HepG2 (cell line): ENCODE data around the gene TACC2. TPM values are rescaled to one million over a fixed set of nuclear protein-coding genes. Genes with fewer than 3 reads are reported as not detected.
A peak's percentile ranks its signal among the peaks of the same experiment; 100 is the strongest.

ENCODE experiments used
- DMAP1 ChIP-seq: IDR thresholded peaks from 2 replicates; pipeline ENCODE4 v1.6.1; 2016
- GABPB1 ChIP-seq: IDR thresholded peaks from 2 replicates; pipeline ENCODE4 v1.6.1; 2016; ENCODE audit warnings: mild to moderate bottlenecking, missing genetic modification reagents, moderate library complexity, missing compliant biosample characterization
- GMEB1 ChIP-seq: sonication (generic); formaldehyde crosslinking; IDR thresholded peaks from 2 replicates; pipeline ENCODE4 v1.5.1; 2020; ENCODE audit warnings: missing genetic modification reagents, mild to moderate bottlenecking, borderline replicate concordance
- HES4 ChIP-seq: sonication (generic); formaldehyde crosslinking; IDR thresholded peaks from 2 replicates; pipeline ENCODE4 v1.9.0; 2021; ENCODE audit warnings: mild to moderate bottlenecking, missing genetic modification reagents, borderline replicate concordance
- HNF4G ChIP-seq, 2 experiments: sonication (generic) in 1 of 2; formaldehyde crosslinking in 1 of 2; IDR thresholded peaks; 2 replicates each; pipeline versions ENCODE4 v1.4.0 to v1.6.1; 2011 to 2020; ENCODE audit warnings: borderline replicate concordance in 2 of 2, low read depth in 2 of 2, mild to moderate bottlenecking in 2 of 2, low read length in 1 of 2, missing genetic modification reagents in 1 of 2, moderate library complexity in 1 of 2
- MXD4 ChIP-seq: IDR thresholded peaks from 2 replicates; pipeline ENCODE4 v1.6.1; 2016; ENCODE audit warnings: mild to moderate bottlenecking, missing biosample characterization, missing genetic modification reagents
- REPIN1 ChIP-seq: sonication (generic); formaldehyde crosslinking; IDR thresholded peaks from 2 replicates; pipeline ENCODE4 v1.8.0; 2022; ENCODE audit warnings: missing genetic modification reagents, low read depth, mild to moderate bottlenecking, borderline replicate concordance
- SIN3A ChIP-seq: IDR thresholded peaks from 2 replicates; pipeline ENCODE4 v1.6.1; 2011; ENCODE audit warnings: low read depth, mild to moderate bottlenecking, control low read depth, low read length, borderline replicate concordance
- ZNF12 ChIP-seq: sonication (generic); formaldehyde crosslinking; IDR thresholded peaks from 2 replicates; pipeline ENCODE4 v1.5.0; 2020; ENCODE audit warnings: missing genetic modification reagents
- ZNF431 ChIP-seq: sonication (generic); formaldehyde crosslinking; IDR thresholded peaks from 2 replicates; pipeline ENCODE4 v1.9.0; 2022; ENCODE audit warnings: missing genetic modification reagents, low read depth, mild to moderate bottlenecking, borderline replicate concordance
- ZNF747 ChIP-seq: sonication (generic); formaldehyde crosslinking; IDR thresholded peaks from 2 replicates; pipeline ENCODE4 v1.8.1; 2023; ENCODE audit warnings: missing genetic modification reagents, mild to moderate bottlenecking, borderline replicate concordance
- ZNF749 ChIP-seq: sonication (generic); formaldehyde crosslinking; IDR thresholded peaks from 2 replicates; pipeline ENCODE4 v1.8.0; 2022; ENCODE audit warnings: mild to moderate bottlenecking, missing genetic modification reagents, moderate library complexity, borderline replicate concordance
- polyA plus RNA-seq, 8 experiments: library from polyadenylated mRNA; depleted of rRNA in 3 of 8; stranded (reverse) in 7 of 8; unstranded in 1 of 8; fragments of >200 nt; fragmentation: Illumina TruSeq in 4 of 8; extraction: Trizol in 4 of 8; gene quantifications; 2 replicates each; pipeline versions ENCODE4 v1.2.1 to v1.2.3, GENCODE V29; 2011 to 2016; ENCODE audit warnings: low read depth in 4 of 8, missing spikeins in 1 of 8, mixed read lengths in 1 of 8; ENCODE audit not compliant: insufficient read depth in 1 of 8
- total RNA-seq, 5 experiments: library from RNA; depleted of rRNA; stranded (reverse); fragments of >200 nt; fragmentation: Illumina TruSeq; extraction: Trizol; gene quantifications; 2 replicates each; pipeline ENCODE4 v1.2.3, GENCODE V29; 2016; ENCODE audit warnings: low read depth in 1 of 5
- TF ChIP-seq, protein P1 (sequence below): sonication (generic); formaldehyde crosslinking; IDR thresholded peaks from 2 replicates; pipeline ENCODE4 v1.4.0; 2020; ENCODE audit warnings: mild to moderate bottlenecking, missing genetic modification reagents, borderline replicate concordance
- TF ChIP-seq, protein P2 (sequence below): sonication (generic); formaldehyde crosslinking; IDR thresholded peaks from 2 replicates; pipeline ENCODE4 v1.5.0; 2020; ENCODE audit warnings: mild to moderate bottlenecking, missing genetic modification reagents, borderline replicate concordance
- TF ChIP-seq, protein P3 (sequence below): sonication (generic); formaldehyde crosslinking; IDR thresholded peaks from 2 replicates; pipeline ENCODE4 v1.4.0; 2020; ENCODE audit warnings: missing genetic modification reagents, borderline replicate concordance

Gene TACC2
- total and polyA plus RNA-seq, 2 of the 13 experiments (the other 11 are each of a cell fraction or from before 2014, with no cell fraction given): 11.8 to 16.0 TPM

- TF ChIP-seq, protein P1, sequence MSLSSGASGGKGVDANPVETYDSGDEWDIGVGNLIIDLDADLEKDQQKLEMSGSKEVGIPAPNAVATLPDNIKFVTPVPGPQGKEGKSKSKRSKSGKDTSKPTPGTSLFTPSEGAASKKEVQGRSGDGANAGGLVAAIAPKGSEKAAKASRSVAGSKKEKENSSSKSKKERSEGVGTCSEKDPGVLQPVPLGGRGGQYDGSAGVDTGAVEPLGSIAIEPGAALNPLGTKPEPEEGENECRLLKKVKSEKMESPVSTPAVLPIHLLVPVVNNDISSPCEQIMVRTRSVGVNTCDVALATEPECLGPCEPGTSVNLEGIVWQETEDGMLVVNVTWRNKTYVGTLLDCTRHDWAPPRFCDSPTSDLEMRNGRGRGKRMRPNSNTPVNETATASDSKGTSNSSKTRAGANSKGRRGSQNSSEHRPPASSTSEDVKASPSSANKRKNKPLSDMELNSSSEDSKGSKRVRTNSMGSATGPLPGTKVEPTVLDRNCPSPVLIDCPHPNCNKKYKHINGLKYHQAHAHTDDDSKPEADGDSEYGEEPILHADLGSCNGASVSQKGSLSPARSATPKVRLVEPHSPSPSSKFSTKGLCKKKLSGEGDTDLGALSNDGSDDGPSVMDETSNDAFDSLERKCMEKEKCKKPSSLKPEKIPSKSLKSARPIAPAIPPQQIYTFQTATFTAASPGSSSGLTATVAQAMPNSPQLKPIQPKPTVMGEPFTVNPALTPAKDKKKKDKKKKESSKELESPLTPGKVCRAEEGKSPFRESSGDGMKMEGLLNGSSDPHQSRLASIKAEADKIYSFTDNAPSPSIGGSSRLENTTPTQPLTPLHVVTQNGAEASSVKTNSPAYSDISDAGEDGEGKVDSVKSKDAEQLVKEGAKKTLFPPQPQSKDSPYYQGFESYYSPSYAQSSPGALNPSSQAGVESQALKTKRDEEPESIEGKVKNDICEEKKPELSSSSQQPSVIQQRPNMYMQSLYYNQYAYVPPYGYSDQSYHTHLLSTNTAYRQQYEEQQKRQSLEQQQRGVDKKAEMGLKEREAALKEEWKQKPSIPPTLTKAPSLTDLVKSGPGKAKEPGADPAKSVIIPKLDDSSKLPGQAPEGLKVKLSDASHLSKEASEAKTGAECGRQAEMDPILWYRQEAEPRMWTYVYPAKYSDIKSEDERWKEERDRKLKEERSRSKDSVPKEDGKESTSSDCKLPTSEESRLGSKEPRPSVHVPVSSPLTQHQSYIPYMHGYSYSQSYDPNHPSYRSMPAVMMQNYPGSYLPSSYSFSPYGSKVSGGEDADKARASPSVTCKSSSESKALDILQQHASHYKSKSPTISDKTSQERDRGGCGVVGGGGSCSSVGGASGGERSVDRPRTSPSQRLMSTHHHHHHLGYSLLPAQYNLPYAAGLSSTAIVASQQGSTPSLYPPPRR (CRISPR knock-in tag): peak; percentile 30
- TF ChIP-seq ZNF12: peak; percentile 13; the same call in 1 of the 2 replicates
- TF ChIP-seq ZNF749 (CRISPR knock-in tag): 0 out of 2 replicates have a peak, but pooled peaks have one; percentile 26
- TF ChIP-seq GMEB1 (CRISPR knock-in tag): peak; percentile 12; the same call in 1 of the 2 replicates
- TF ChIP-seq GABPB1 (CRISPR knock-in tag): peak; percentile 23; the same call in 1 of the 2 replicates
- TF ChIP-seq SIN3A: peak; percentile 15; the same call in 1 of the 2 replicates
- TF ChIP-seq, protein P2, sequence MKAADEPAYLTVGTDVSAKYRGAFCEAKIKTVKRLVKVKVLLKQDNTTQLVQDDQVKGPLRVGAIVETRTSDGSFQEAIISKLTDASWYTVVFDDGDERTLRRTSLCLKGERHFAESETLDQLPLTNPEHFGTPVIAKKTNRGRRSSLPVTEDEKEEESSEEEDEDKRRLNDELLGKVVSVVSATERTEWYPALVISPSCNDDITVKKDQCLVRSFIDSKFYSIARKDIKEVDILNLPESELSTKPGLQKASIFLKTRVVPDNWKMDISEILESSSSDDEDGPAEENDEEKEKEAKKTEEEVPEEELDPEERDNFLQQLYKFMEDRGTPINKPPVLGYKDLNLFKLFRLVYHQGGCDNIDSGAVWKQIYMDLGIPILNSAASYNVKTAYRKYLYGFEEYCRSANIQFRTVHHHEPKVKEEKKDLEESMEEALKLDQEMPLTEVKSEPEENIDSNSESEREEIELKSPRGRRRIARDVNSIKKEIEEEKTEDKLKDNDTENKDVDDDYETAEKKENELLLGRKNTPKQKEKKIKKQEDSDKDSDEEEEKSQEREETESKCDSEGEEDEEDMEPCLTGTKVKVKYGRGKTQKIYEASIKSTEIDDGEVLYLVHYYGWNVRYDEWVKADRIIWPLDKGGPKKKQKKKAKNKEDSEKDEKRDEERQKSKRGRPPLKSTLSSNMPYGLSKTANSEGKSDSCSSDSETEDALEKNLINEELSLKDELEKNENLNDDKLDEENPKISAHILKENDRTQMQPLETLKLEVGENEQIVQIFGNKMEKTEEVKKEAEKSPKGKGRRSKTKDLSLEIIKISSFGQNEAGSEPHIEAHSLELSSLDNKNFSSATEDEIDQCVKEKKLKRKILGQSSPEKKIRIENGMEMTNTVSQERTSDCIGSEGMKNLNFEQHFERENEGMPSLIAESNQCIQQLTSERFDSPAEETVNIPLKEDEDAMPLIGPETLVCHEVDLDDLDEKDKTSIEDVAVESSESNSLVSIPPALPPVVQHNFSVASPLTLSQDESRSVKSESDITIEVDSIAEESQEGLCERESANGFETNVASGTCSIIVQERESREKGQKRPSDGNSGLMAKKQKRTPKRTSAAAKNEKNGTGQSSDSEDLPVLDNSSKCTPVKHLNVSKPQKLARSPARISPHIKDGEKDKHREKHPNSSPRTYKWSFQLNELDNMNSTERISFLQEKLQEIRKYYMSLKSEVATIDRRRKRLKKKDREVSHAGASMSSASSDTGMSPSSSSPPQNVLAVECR (CRISPR knock-in tag): peak; percentile 62; the same call in 1 of the 2 replicates
- TF ChIP-seq HES4 (CRISPR knock-in tag): peak; percentile 58; the same call in 1 of the 2 replicates
- TF ChIP-seq ZNF747 (CRISPR knock-in tag): peak; percentile 5; the same call in 1 of the 2 replicates
- 0 out of 2 replicates have a peak, but pooled peaks have one; percentile 14 for TF ChIP-seq DMAP1
- no peak for TF ChIP-seq HNF4G (IDR thresholded peaks at IDR 0.05; ENCODE audit: borderline replicate concordance, low read depth, low read length)
- TF ChIP-seq HNF4G (CRISPR knock-in tag; IDR thresholded peaks at IDR 0.05; ENCODE audit: borderline replicate concordance, low read depth): no peak
- TF ChIP-seq, protein P3, sequence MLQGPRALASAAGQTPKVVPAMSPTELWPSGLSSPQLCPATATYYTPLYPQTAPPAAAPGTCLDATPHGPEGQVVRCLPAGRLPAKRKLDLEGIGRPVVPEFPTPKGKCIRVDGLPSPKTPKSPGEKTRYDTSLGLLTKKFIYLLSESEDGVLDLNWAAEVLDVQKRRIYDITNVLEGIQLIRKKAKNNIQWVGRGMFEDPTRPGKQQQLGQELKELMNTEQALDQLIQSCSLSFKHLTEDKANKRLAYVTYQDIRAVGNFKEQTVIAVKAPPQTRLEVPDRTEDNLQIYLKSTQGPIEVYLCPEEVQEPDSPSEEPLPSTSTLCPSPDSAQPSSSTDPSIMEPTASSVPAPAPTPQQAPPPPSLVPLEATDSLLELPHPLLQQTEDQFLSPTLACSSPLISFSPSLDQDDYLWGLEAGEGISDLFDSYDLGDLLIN: no peak
- peak; percentile 43; the same call in 1 of the 2 replicates for TF ChIP-seq REPIN1 (CRISPR knock-in tag)
- peak; percentile 49; the same call in 1 of the 2 replicates for TF ChIP-seq ZNF431 (CRISPR knock-in tag)
- 0 out of 2 replicates have a peak, but pooled peaks have one; percentile 23 for TF ChIP-seq MXD4 (CRISPR knock-in tag)
Measured at GRCh38 chr10:122112625-122113160, 123.7 kb downstream of the TACC2 start (continued).
